ENCODE data around the gene USP37.

- TF ChIP-seq RBFOX2 (IDR thresholded peaks at IDR 0.05; ENCODE audit: low read depth, low read length) (no peak), POLR2G (IDR thresholded peaks at IDR 0.05; ENCODE audit: low read depth, low read length) (no peak), NCOA5 (CRISPR knock-in tag; IDR thresholded peaks at IDR 0.05) (no peak), ELF4 (CRISPR knock-in tag; IDR thresholded peaks at IDR 0.05; ENCODE audit: borderline replicate concordance) (no peak), NR3C1 (CRISPR knock-in tag; IDR thresholded peaks at IDR 0.05) (no peak), ZNF512 (CRISPR knock-in tag; IDR thresholded peaks at IDR 0.05) (no peak), ZBTB7A (CRISPR knock-in tag; IDR thresholded peaks at IDR 0.05) (no peak)
Measured at GRCh38 chr2:218615868-218616315, 47.7 kb upstream of the USP37 start.

Data from HepG2 (cell line).